Measurements from ENCODE around the gene GNL3L.
"Not testable (repeated sequence)": the region's sequence is repeated elsewhere in the genome, so short reads cannot be mapped to it uniquely, and the experiment has no call there.

The GNL3L gene

DNA sequence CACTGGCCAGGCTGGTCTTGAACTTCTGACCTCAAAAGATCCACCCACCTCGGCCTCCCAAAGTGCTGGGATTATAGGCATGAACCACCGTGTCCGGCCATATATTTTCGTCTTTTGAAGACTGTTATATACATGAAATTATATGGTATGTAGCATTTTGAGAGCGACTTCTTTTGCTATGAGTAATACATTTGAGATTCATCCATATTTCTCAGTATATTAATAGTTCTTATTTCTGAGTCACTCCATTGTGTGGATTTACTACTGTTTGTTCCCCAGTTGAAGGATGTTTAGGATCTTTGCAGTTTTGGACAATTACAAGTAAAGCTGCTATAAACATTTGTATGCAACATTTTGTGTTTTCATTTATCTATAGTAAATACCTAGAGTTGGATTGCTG lies 34.9 kb downstream of the GNL3L start:
- H3K9me3 ChIP-seq (ENCODE audit: control insufficient read depth in 1 of 2, low read length in 2 of 2): peaks cover 0 to 2% of the 10 kb centered on the region in 2 donors

DNA sequence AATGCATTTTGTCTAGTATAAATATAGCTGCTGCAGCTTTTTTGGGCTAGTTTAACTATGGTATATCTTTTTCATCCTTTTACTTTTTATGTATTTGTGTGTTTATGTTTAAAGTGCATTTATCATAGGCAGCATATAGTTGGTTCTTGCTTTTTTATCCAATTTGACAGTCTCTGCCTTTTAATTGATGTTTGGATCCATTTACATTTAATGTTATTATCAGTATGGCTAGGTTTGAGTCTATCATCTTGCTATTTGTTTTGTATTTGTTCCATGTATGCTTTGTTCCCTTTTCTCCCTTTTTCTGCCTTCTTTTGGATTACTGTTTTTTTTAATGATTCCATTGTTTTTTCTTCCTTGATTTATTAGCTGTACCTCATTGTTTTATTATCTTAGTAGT lies 40.3 kb downstream of the GNL3L start:
- no peaks in the 10 kb centered on the region for H3K27me3 ChIP-seq (ENCODE audit: low read depth, low read length)
- H3K4me1 ChIP-seq (ENCODE audit: control insufficient read depth in 1 of 2, insufficient read depth in 2 of 2, low read length in 2 of 2): no peaks in the 10 kb centered on the region
- peaks cover 0 to 4% of the 10 kb centered on the region in 2 donors for H3K9me3 ChIP-seq (ENCODE audit: control insufficient read depth in 1 of 2, low read length in 2 of 2)
- no peak overlapping the region for H3K27ac ChIP-seq (ENCODE audit: low read length)
- H3K36me3 ChIP-seq (ENCODE audit: control insufficient read depth in 1 of 2, insufficient read depth in 2 of 2, low read length in 2 of 2): no peaks in the 10 kb centered on the region
- no peak overlapping the region for H3K4me3 ChIP-seq (ENCODE audit: low read depth in 1 of 2, low read length in 2 of 2)

More for the DNA sequence above, 34.9 kb downstream of the GNL3L start:
- Histone ChIP-seq H3K4me1 (ENCODE audit: control insufficient read depth in 1 of 2, insufficient read depth in 2 of 2, low read length in 2 of 2) (no peaks in the 10 kb centered on the region), H3K4me3 (ENCODE audit: low read depth in 1 of 2, low read length in 2 of 2) (no peak overlapping the region), H3K36me3 (ENCODE audit: control insufficient read depth in 1 of 2, insufficient read depth in 2 of 2, low read length in 2 of 2) (peaks cover 8 to 17% of the 10 kb centered on the region in 2 donors), H3K27me3 (ENCODE audit: low read depth, low read length) (no peaks in the 10 kb centered on the region), H3K27ac (ENCODE audit: low read length) (no peak overlapping the region)

DNA sequence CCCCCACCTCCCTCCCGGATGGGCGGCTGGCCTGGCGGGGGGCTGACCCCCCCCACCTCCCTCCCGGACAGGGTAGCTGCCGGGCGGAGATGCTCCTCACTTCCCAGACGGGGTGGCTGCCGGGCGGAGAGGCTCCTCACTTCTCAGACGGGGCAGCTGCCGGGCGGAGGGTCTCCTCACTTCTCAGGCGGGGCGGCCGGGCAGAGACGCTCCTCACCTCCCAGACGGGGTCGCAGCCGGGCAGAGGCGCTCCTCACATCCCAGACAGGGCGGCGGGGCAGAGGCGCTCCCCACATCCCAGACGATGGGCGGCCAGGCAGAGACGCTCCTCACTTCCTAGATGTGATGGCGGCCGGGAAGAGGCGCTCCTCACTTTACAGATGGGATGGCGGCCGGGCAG lies 42.6 kb downstream of the GNL3L start:
- H3K27me3 ChIP-seq (ENCODE audit: low read depth, low read length); H3K36me3 ChIP-seq (ENCODE audit: control insufficient read depth in 1 of 2, insufficient read depth in 2 of 2, low read length in 2 of 2); H3K9me3 ChIP-seq (ENCODE audit: control insufficient read depth in 1 of 2, low read length in 2 of 2); H3K4me1 ChIP-seq (ENCODE audit: control insufficient read depth in 1 of 2, insufficient read depth in 2 of 2, low read length in 2 of 2); H3K27ac ChIP-seq (ENCODE audit: low read length); H3K4me3 ChIP-seq (ENCODE audit: low read depth in 1 of 2, low read length in 2 of 2): not testable (repeated sequence)

DNA sequence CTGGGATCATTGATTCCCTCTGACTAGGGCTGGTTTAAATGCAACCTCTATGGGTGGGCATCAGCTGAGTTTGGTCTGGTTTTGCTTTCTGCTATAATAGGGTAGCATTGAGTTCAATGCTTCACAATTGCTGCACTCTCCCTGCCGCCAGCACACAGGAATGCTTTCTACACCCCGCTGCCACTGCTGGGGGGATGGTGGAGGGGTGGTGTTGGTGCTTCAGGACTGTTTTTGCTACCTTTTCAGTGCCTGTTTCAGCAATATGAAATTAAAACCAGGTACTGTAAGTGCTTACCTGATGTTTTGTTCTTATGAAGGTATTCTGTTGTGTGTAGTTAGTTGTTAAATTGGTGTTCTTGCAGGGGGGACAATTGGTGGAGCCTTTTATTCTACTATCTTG lies 67.7 kb downstream of the GNL3L start:
- H3K27me3 ChIP-seq (ENCODE audit: low read depth, low read length): no peaks in the 10 kb centered on the region
- no peak overlapping the region for H3K4me3 ChIP-seq (ENCODE audit: low read depth in 1 of 2, low read length in 2 of 2)

DNA sequence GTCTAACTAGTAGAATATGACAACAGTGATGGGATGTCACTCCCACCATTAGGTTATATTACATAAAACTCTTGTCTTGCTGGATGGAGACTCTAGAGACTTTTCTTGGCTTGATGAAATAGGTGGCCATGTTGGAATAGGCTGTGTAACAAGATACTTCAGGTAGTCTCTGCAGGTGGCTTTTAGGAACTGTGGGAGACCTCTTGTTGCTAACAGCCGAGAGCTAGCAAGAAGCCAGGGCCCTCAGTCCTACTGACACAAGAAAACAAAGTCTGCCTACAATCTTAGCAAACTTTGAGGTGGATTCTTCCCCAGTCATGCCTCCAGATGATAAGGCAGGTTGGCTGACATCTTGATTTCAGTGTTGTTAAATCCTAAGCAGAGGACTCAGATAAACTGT lies 72.5 kb downstream of the GNL3L start:
- Histone ChIP-seq H3K27ac (ENCODE audit: low read length) (no peak overlapping the region), H3K4me3 (ENCODE audit: low read depth in 1 of 2, low read length in 2 of 2) (no peak overlapping the region), H3K36me3 (ENCODE audit: control insufficient read depth in 1 of 2, insufficient read depth in 2 of 2, low read length in 2 of 2) (no peaks in the 10 kb centered on the region), H3K4me1 (ENCODE audit: control insufficient read depth in 1 of 2, insufficient read depth in 2 of 2, low read length in 2 of 2) (no peaks in the 10 kb centered on the region), H3K27me3 (ENCODE audit: low read depth, low read length) (no peaks in the 10 kb centered on the region), H3K9me3 (ENCODE audit: control insufficient read depth in 1 of 2, low read length in 2 of 2) (no peaks in the 10 kb centered on the region)

More for the DNA sequence above, 67.7 kb downstream of the GNL3L start:
- Histone ChIP-seq H3K36me3 (ENCODE audit: control insufficient read depth in 1 of 2, insufficient read depth in 2 of 2, low read length in 2 of 2) (no peaks in the 10 kb centered on the region), H3K4me1 (ENCODE audit: control insufficient read depth in 1 of 2, insufficient read depth in 2 of 2, low read length in 2 of 2) (no peaks in the 10 kb centered on the region), H3K27ac (ENCODE audit: low read length) (no peak overlapping the region), H3K9me3 (ENCODE audit: control insufficient read depth in 1 of 2, low read length in 2 of 2) (no peaks in the 10 kb centered on the region)
